NCI-H510A treated with DMSO at 0.1 percent for 48 hours (cell line): ENCODE results near the gene HKDC1.
A peak's percentile ranks its signal among the peaks of the same experiment; 100 is the strongest.

ENCODE experiments used
- DNase-seq: peaks from one replicate; lab custom pipeline; 2025; lab: John Stamatoyannopoulos, UW

The HKDC1 gene

DNA sequence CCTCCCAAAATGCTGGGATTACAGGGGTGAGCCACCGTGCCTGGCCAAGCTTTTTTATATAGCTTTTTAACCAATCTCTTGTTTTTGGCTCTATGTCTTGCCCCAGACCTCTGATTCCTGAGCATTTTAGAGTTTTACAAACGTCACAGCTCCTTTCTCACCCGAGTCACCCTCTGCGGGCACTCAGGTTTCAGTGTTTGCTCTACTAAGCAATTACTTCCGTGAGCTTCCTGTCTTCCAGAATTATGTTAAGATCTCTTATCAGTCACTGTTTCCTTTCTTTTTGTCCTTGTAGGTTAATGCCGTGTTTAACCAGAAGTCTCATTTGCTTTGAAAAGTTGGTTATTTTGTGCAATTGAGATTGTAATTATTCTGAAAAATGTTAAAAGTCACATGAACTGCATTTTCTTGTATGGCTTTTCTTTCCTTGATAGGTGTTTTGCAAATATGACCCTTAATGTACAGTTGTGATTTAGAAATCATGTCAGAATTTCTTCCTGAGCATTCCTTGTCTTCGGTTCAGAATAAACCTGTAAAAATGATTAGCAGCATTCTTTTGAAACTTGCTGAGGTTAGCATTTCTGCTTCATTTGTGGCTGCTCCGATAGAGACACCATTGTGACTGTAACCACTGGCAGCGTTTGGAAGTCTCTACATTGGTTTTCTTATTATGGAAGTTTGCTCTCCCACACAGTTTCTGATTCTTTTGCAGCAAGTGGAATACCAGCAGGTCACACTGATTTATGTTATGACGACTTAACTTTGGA, 4.5 kb upstream of the HKDC1 start:
- peak; percentile 10 for DNase-seq

DNA sequence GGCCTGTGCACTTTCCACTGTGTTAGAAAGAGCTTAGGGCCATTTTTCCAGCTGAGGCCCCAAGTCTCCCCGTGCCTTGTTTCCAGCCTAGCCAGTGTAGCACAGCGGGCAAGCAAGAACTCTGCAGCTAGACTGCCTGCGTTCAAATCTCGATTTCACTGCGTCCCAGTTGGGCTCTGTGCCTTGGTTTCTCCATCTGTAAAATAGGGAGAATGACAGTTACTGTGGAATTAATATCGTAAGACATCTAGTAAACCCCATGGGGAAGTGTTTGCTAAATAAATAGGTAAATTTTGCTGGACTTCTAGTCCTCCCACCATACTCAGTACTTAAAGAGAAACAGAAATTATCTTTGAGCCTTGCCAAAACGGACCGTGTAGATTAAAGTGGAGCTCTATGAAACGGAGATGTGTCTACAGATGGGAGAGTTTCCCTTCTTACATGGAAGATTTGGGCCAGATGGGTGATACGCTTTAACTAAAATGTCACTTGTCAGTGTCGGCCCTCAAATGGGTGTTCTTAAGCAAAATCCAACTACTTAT, 3.5 kb upstream of the HKDC1 start:
- DNase-seq, result no peak

- DNase-seq, result no peak
Measured at GRCh38 chr10:69217119-69217754, 2.9 kb upstream of the HKDC1 start.

- DNase-seq, result no peak
Measured at GRCh38 chr10:69218831-69219230, 1.3 kb upstream of the HKDC1 start.

- no peak for DNase-seq
Measured at GRCh38 chr10:69220507-69220906, 375 bp downstream of the HKDC1 start.

GRCh38 chr10:69222157-69223027, 2.3 kb downstream of the HKDC1 start:
- peak; percentile 76 for DNase-seq

DNA sequence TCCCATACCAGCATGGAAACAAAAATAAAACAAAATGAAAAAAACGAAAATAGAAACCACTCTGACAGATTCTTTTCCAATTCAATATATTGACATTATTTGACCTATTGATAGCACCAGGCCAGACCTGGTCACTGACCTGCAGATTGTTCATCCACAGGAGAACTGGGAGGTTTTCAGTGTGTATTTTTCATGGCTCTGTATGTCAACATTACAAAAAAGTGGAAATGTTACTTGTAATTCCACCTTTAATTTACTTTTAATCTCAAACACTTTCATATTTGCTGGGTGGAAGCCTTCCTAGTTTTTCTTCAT, 2.9 kb downstream of the HKDC1 start:
- DNase-seq, result no peak

DNA sequence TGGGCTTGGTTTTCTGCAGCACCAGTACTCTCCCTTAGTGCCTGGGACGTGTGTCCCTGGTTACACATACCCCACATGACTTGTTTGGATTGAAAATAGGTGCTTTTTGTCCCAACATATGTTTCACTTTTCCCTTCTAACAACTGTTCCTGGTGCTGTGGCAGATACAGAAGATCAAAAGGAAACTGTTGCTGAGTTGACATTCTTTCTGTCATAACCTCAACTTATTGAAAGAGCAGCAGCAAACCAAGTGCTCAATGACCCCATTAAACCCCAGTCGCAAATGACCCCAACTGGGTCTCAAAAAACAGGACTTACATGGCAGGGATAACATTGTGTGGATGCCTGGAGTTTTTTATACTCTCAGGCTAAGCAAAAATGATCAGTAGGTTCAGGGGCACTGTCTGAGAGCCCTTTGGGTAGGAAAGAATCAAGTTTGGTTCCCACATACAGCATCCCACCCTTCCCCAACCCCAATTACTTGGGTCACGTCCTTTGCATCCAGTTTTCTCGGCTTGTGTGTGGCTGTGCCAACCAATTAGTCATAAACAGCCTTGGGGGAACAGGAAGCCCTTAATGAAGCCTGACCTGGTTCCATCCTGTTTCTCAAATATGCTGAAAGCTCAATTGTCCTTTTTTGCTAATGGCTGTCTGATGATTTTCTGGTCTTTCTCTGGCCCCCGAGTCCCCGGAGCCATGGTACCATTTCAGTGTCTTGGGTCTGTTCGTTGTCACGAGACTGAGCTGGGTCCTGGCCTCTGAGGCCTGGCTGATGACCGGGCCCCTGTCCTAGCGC, 4.9 kb downstream of the HKDC1 start:
- no peak for DNase-seq

DNA sequence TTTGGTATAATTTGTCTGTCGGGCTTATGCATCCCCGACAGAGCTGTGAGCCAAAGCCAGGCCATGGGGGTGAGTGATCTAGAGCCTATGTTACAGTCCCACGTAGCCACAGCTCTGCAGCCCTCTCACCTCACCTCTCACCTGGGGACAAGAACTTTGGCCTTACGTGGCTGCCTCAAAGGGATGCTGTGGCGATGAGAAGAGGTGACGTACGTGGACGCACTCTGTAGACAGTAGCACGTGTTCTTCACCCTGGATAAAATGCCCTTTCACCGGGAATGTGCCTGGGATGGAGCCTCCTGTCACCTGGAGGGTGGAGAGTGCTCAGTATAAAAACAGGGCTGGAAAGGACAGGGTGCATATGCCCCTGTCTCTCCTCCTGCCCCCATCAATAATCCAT, 5.5 kb downstream of the HKDC1 start:
- no peak for DNase-seq

GRCh38 chr10:69226919-69227450, 6.9 kb downstream of the HKDC1 start:
- no peak for DNase-seq

DNA sequence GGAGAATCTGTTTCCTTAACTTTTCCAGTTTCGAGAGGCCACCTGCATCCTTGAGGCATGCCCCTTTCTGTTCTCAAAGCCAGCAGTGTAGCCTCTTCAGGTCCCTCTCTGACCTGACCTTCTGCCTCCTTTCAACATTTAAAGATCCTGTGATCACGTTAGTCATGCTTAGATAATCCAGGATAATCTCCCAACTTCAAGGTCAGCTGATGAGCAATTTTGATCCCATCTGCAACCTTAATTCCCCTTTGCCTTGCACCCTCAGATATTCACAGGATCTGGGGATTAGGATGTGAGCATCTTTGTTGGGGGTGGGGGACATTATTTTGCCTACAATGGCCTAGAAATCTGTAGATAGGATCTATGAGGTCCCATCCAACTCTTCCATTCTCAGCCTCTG, 8.0 kb downstream of the HKDC1 start:
- DNase-seq, result no peak

- DNase-seq, result no peak
Measured at GRCh38 chr10:69229616-69229916, 9.4 kb downstream of the HKDC1 start.

DNA sequence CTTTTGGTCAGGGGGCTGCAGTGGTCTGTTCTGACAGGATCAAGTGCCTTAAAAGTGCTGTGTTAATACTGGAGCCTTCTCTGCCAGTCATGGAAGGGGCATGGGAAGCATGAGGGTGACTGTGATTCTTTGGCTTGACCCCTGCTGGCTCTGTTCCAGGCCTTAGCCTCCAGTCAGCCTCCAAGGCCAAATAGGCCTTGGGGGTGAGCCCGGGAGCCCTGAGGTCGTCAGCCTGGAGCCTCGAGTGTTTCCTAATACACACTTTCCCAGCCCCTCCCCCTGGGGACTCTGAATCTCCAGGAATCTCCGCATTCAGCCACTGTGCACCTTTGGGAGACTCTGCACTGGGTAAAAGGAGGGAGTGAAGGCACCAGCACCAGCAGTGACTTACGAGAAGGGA, 10.0 kb downstream of the HKDC1 start:
- no peak for DNase-seq

- no peak for DNase-seq
Measured at GRCh38 chr10:69232252-69232651, 12.1 kb downstream of the HKDC1 start.

- no peak for DNase-seq
Measured at GRCh38 chr10:69232736-69233480, 12.8 kb downstream of the HKDC1 start.

DNA sequence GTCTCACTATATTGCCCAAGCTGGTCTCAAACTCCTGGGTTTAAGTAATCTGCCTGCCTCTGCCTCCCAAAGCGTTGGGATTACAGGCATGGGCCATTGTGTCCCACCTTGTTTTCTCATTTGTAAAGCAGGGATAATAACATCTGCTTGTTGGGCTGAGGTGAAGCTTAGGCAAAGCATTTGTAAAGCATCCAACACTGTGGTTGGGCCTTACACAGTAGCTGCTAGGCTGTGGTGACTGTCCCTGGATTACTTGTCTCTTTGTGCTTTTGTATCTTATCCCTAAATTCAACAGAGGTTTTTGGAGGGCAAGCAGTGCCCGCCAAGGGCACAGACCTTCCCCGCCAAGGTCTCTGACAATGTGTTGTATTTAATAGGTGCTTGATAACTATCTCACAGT, 14.3 kb downstream of the HKDC1 start:
- no peak for DNase-seq

DNA sequence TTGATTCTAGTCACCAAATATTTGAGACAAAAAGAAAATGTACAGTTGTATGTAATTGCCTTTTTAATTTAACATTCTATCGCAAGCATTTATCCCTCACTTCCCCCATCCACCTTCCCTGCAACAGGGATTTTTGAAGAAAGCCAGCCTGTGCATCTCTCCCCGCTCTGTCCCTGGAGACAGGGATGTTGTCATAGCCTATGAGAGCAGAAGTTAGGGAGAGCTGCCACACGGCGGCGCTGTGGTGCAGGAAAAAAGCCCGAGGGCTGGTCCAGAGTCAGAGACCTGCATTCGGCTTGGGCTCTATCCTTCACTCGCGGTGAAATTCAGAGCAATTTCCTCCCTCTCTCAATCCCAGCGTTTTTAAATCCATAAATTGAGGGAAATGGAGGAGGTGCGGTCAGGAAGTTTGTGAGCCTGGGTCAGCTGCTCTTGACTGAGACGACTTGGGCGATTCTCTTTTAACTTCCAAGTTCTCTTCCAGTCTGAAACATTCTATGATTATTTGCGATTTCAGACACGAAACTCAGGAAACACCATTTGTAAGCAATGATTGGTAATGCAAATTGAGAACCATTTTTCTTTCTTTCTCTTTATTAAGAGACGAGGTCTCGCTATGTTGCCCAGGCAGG, 17.5 kb downstream of the HKDC1 start:
- peak; percentile 68 for DNase-seq

DNA sequence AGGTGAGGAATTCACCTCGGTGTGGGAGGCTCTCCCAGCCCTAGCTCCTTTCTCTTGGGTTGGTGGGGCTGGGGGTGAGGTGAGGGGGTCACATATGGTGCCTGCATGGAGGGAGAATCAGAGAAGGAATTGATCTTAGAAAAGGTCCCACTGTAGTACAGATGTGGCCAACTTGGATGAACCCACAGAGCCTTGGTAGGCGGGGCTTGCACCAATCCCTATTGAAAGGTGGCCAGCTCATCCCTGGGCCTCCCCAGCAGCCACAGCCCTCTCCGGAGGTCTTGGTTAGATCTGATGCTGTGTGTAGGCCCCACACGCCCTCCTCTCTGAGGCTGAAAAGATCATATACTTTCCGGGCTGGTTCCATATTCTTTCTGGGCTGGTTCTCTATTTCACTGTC, 19.0 kb downstream of the HKDC1 start:
- DNase-seq, result no peak

DNA sequence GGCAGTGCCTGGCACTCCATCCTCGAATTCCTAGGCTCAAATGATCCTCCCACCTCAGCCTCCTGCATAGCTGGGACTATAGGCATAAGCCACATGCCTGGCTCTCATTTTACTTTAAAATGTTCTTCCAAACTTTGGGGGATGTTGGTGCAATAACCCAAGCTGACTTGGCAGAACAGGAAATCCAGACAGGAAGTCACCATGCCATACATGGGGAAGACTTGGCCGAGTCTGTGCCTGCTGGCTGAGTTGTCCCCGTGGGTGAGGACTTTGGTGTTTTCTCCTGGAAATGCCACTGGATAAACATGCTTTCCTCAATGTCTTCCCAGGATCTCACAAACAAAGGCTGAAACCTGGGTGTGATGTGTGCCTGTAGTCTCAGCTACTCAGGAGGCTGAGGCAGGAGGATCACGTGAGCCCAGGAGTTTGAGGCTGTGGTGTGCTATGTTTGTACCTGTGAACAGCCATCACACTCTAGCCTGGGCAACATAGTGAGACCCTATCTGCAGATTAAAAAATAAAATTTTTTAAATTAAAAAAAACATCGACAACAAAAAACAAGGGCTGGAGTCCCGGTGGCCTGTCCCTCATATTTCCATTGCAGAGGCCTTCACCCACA, 19.8 kb downstream of the HKDC1 start:
- no peak for DNase-seq

- DNase-seq, result no peak
Measured at GRCh38 chr10:69240455-69240854, 20.3 kb downstream of the HKDC1 start.
